ENCODE measurements around the gene HLA-DOA. TPM values are rescaled to one million over a fixed set of nuclear protein-coding genes. Genes with fewer than 3 reads are reported as not detected.
A peak's percentile ranks its signal among the peaks of the same experiment; 100 is the strongest.

HLA-DOA gene
- total and polyA plus RNA-seq, 4 donors = 1.4 to 5.8 (median 3.2) TPM

GRCh38 chr6:33000055-33000454 lies 9.3 kb downstream of the HLA-DOA start:
- WGBS (ENCODE audit: insufficient coverage) = 23% methylated on average over 7 of the region's 8 CpGs
- Histone ChIP-seq H3K27ac (ENCODE audit: low read depth, low read length) (no peak overlapping the region), H3K36me3 (ENCODE audit: control insufficient read depth, insufficient read depth, low read length) (no peaks in the 10 kb centered on the region), H3K4me3 (ENCODE audit: low read depth, low read length) (no peak overlapping the region), H3K27me3 (ENCODE audit: control insufficient read depth, insufficient read depth, low read length) (peaks cover 3% of the 10 kb centered on the region), H3K4me1 (ENCODE audit: control insufficient read depth, insufficient read depth, low read length) (no peaks in the 10 kb centered on the region), H3K9me3 (ENCODE audit: control insufficient read depth, insufficient read depth, low read length) (no peaks in the 10 kb centered on the region)
- DNase-seq (ENCODE audit: low read depth in 4 of 6, low spot score in 6 of 6) = peak in 1 of 6 donors; percentile 91

GRCh38 chr6:32995448-32995847 lies 13.9 kb downstream of the HLA-DOA start:
- H3K27me3 ChIP-seq (ENCODE audit: control insufficient read depth, insufficient read depth, low read length) = no peaks in the 10 kb centered on the region
- no peaks in the 10 kb centered on the region for H3K4me1 ChIP-seq (ENCODE audit: control insufficient read depth, insufficient read depth, low read length)
- H3K4me3 ChIP-seq (ENCODE audit: low read depth, low read length) = no peak overlapping the region
- WGBS (ENCODE audit: insufficient coverage) = 80% methylated on average over 1 of the region's 2 CpGs
- no peaks in the 10 kb centered on the region for H3K36me3 ChIP-seq (ENCODE audit: control insufficient read depth, insufficient read depth, low read length)
- DNase-seq (ENCODE audit: low read depth in 4 of 6, low spot score in 6 of 6) = no peak
- no peaks in the 10 kb centered on the region for H3K9me3 ChIP-seq (ENCODE audit: control insufficient read depth, insufficient read depth, low read length)
- no peak overlapping the region for H3K27ac ChIP-seq (ENCODE audit: low read depth, low read length)

GRCh38 chr6:32993363-32993973 lies 15.9 kb downstream of the HLA-DOA start:
- no peak for DNase-seq (ENCODE audit: low read depth in 4 of 6, low spot score in 6 of 6)
- Histone ChIP-seq H3K27ac (ENCODE audit: low read depth, low read length) (no peak overlapping the region), H3K4me3 (ENCODE audit: low read depth, low read length) (no peak overlapping the region), H3K4me1 (ENCODE audit: control insufficient read depth, insufficient read depth, low read length) (no peaks in the 10 kb centered on the region), H3K27me3 (ENCODE audit: control insufficient read depth, insufficient read depth, low read length) (no peaks in the 10 kb centered on the region), H3K9me3 (ENCODE audit: control insufficient read depth, insufficient read depth, low read length) (no peaks in the 10 kb centered on the region), H3K36me3 (ENCODE audit: control insufficient read depth, insufficient read depth, low read length) (no peaks in the 10 kb centered on the region)
- WGBS (ENCODE audit: insufficient coverage) = no CpG with 5 or more reads among the region's 9 CpGs

- Histone ChIP-seq H3K27me3 (ENCODE audit: control insufficient read depth, insufficient read depth, low read length) (no peaks in the 10 kb centered on the region), H3K27ac (ENCODE audit: low read depth, low read length) (no peak overlapping the region), H3K4me3 (ENCODE audit: low read depth, low read length) (no peak overlapping the region), H3K9me3 (ENCODE audit: control insufficient read depth, insufficient read depth, low read length) (no peaks in the 10 kb centered on the region), H3K36me3 (ENCODE audit: control insufficient read depth, insufficient read depth, low read length) (no peaks in the 10 kb centered on the region), H3K4me1 (ENCODE audit: control insufficient read depth, insufficient read depth, low read length) (no peaks in the 10 kb centered on the region)
- DNase-seq (ENCODE audit: low read depth in 4 of 6, low spot score in 6 of 6) = no peak
- no CpG with 5 or more reads among the region's 4 CpGs for WGBS (ENCODE audit: insufficient coverage)
Measured at GRCh38 chr6:32991972-32992371, 17.4 kb downstream of the HLA-DOA start.

- Histone ChIP-seq H3K4me1 (ENCODE audit: control insufficient read depth, insufficient read depth, low read length) (no peaks in the 10 kb centered on the region), H3K27ac (ENCODE audit: low read depth, low read length) (no peak overlapping the region), H3K27me3 (ENCODE audit: control insufficient read depth, insufficient read depth, low read length) (no peaks in the 10 kb centered on the region), H3K36me3 (ENCODE audit: control insufficient read depth, insufficient read depth, low read length) (no peaks in the 10 kb centered on the region), H3K4me3 (ENCODE audit: low read depth, low read length) (no peak overlapping the region), H3K9me3 (ENCODE audit: control insufficient read depth, insufficient read depth, low read length) (no peaks in the 10 kb centered on the region)
- no peak for DNase-seq (ENCODE audit: low read depth in 4 of 6, low spot score in 6 of 6)
- WGBS (ENCODE audit: insufficient coverage) = no CpG with 5 or more reads among the region's 1 CpG
Measured at GRCh38 chr6:32989368-32989767, 20.0 kb downstream of the HLA-DOA start.

GRCh38 chr6:32984622-32985389 lies 24.6 kb downstream of the HLA-DOA start:
- WGBS (ENCODE audit: insufficient coverage) = 14% methylated on average over 7 of the region's 9 CpGs

GRCh38 chr6:32983964-32984621 lies 25.3 kb downstream of the HLA-DOA start:
- peaks cover 27% of the 10 kb centered on the region for H3K36me3 ChIP-seq (ENCODE audit: control insufficient read depth, insufficient read depth, low read length)
- H3K9me3 ChIP-seq (ENCODE audit: control insufficient read depth, insufficient read depth, low read length) = no peaks in the 10 kb centered on the region
- H3K27me3 ChIP-seq (ENCODE audit: control insufficient read depth, insufficient read depth, low read length) = no peaks in the 10 kb centered on the region
- peaks cover 2% of the 10 kb centered on the region for H3K4me1 ChIP-seq (ENCODE audit: control insufficient read depth, insufficient read depth, low read length)
- no peak for DNase-seq (ENCODE audit: low read depth in 4 of 6, low spot score in 6 of 6)
- WGBS (ENCODE audit: insufficient coverage) = 75% methylated on average over 1 of the region's 3 CpGs
- no peak overlapping the region for H3K4me3 ChIP-seq (ENCODE audit: low read depth, low read length)
- H3K27ac ChIP-seq (ENCODE audit: low read depth, low read length) = no peak overlapping the region

More at GRCh38 chr6:32984622-32985389, 24.6 kb downstream of the HLA-DOA start:
- Histone ChIP-seq H3K9me3 (ENCODE audit: control insufficient read depth, insufficient read depth, low read length) (no peaks in the 10 kb centered on the region), H3K27ac (ENCODE audit: low read depth, low read length) (no peak overlapping the region), H3K27me3 (ENCODE audit: control insufficient read depth, insufficient read depth, low read length) (no peaks in the 10 kb centered on the region), H3K4me1 (ENCODE audit: control insufficient read depth, insufficient read depth, low read length) (peaks cover 2% of the 10 kb centered on the region), H3K4me3 (ENCODE audit: low read depth, low read length) (no peak overlapping the region), H3K36me3 (ENCODE audit: control insufficient read depth, insufficient read depth, low read length) (peaks cover 20% of the 10 kb centered on the region)
- peak in 4 of 6 donors; percentile 57 to 93 (median 80) for DNase-seq (ENCODE audit: low read depth in 4 of 6, low spot score in 6 of 6)

GRCh38 chr6:32983493-32983848 lies 25.9 kb downstream of the HLA-DOA start:
- WGBS (ENCODE audit: insufficient coverage) = 75% methylated on average over 1 of the region's 1 CpG
- no peak overlapping the region for H3K4me3 ChIP-seq (ENCODE audit: low read depth, low read length)
- H3K27ac ChIP-seq (ENCODE audit: low read depth, low read length) = no peak overlapping the region
- H3K4me1 ChIP-seq (ENCODE audit: control insufficient read depth, insufficient read depth, low read length) = peaks cover 2% of the 10 kb centered on the region
- peaks cover 33% of the 10 kb centered on the region for H3K36me3 ChIP-seq (ENCODE audit: control insufficient read depth, insufficient read depth, low read length)
- DNase-seq (ENCODE audit: low read depth in 4 of 6, low spot score in 6 of 6) = no peak
- H3K27me3 ChIP-seq (ENCODE audit: control insufficient read depth, insufficient read depth, low read length) = no peaks in the 10 kb centered on the region
- no peaks in the 10 kb centered on the region for H3K9me3 ChIP-seq (ENCODE audit: control insufficient read depth, insufficient read depth, low read length)

- peaks cover 2% of the 10 kb centered on the region for H3K4me1 ChIP-seq (ENCODE audit: control insufficient read depth, insufficient read depth, low read length)
- H3K9me3 ChIP-seq (ENCODE audit: control insufficient read depth, insufficient read depth, low read length) = no peaks in the 10 kb centered on the region
- no peak for DNase-seq (ENCODE audit: low read depth in 4 of 6, low spot score in 6 of 6)
- 60% methylated on average over 1 of the region's 6 CpGs for WGBS (ENCODE audit: insufficient coverage)
- no peak overlapping the region for H3K27ac ChIP-seq (ENCODE audit: low read depth, low read length)
- H3K36me3 ChIP-seq (ENCODE audit: control insufficient read depth, insufficient read depth, low read length) = peaks cover 38% of the 10 kb centered on the region
- no peak overlapping the region for H3K4me3 ChIP-seq (ENCODE audit: low read depth, low read length)
- no peaks in the 10 kb centered on the region for H3K27me3 ChIP-seq (ENCODE audit: control insufficient read depth, insufficient read depth, low read length)
Measured at GRCh38 chr6:32982702-32983492, 26.5 kb downstream of the HLA-DOA start.
